Heart left ventricle (tissue), 16 donors: Measurements from ENCODE around the gene GIT2. TPM values are rescaled to one million over a fixed set of nuclear protein-coding genes. Genes with fewer than 3 reads are reported as not detected.
A peak's percentile ranks its signal among the peaks of the same experiment; 100 is the strongest.

Experiments
- ATAC-seq, 4 donors: fragments of 200-7000 bp; cut with Tn5 transposase; one replicate each; pipeline ENCODE4 v1.9.1; 2020 to 2022; ENCODE audit warnings: moderate library complexity in 4 of 4, mild to moderate bottlenecking in 3 of 4, moderate number of reproducible peaks in 1 of 4
- DNase-seq, 5 donors: peaks; one replicate each; pipeline ENCODE4 v3.0.0-alpha.2; 2020
- H3K27ac ChIP-seq, 12 donors: fragments of 200-600 bp; sonication (generic) in 4 of 12; one replicate each; pipeline versions ENCODE4 v1.5.0 to v1.8.0; 2016 to 2022; ENCODE audit warnings: mild to moderate bottlenecking in 2 of 12
- H3K27me3 ChIP-seq, 9 donors: fragments of 200-600 bp; sonication (generic) in 2 of 9; one replicate each; pipeline versions ENCODE4 v1.5.1 to v1.8.0; 2016 to 2022; ENCODE audit warnings: mild to moderate bottlenecking in 3 of 9
- H3K36me3 ChIP-seq, 9 donors: fragments of 200-600 bp; sonication (generic) in 2 of 9; one replicate each; pipeline versions ENCODE4 v1.5.0 to v1.8.0; 2018 to 2022; ENCODE audit warnings: mild to moderate bottlenecking in 2 of 9
- H3K4me1 ChIP-seq, 12 donors: fragments of 200-600 bp; sonication (generic) in 4 of 12; one replicate each; pipeline versions ENCODE4 v1.5.0 to v1.8.0; 2016 to 2022; ENCODE audit warnings: mild to moderate bottlenecking in 3 of 12
- H3K4me3 ChIP-seq, 12 donors: fragments of 200-600 bp; sonication (generic) in 4 of 12; one replicate each; pipeline versions ENCODE4 v1.5.0 to v1.8.0; 2017 to 2022; ENCODE audit warnings: mild to moderate bottlenecking in 9 of 12, moderate library complexity in 4 of 12
- H3K9me3 ChIP-seq, 12 donors: fragments of 200-600 bp; sonication (generic) in 4 of 12; one replicate each; pipeline versions ENCODE4 v1.5.0 to v1.8.0; 2016 to 2022; ENCODE audit warnings: mild to moderate bottlenecking in 1 of 12
- CTCF ChIP-seq, 12 donors: fragments of 200-600 bp; sonication (generic) in 4 of 12; IDR thresholded peaks; one replicate each; pipeline versions ENCODE4 v1.5.0 to v1.8.0; 2018 to 2022; ENCODE audit warnings: antibody characterized with exemption in 12 of 12, mild to moderate bottlenecking in 5 of 12
- POLR2A ChIP-seq, 2 donors: fragments of 450-650 bp; IDR thresholded peaks; one replicate each; pipeline ENCODE4 v1.6.1; 2017; ENCODE audit warnings: antibody characterized with exemption in 2 of 2, mild to moderate bottlenecking in 2 of 2, moderate library complexity in 2 of 2
- WGBS, 4 donors: extraction: QIAGEN DNeasy Blood & Tissue Kit in 2 of 4; methylation state at CpG; one replicate each; pipeline versions ENCODE4 v1.1.5 to v1.1.7; 2013 to 2018; 5-methylcytosine and 5-hydroxymethylcytosine counted together
- intact Hi-C, 10 donors: fragments of 100-400 bp; cut with DNase I; formaldehyde crosslinking; loops; one replicate each; pipeline versions ENCODE4 v1.11.1 to v1.14.2; 2022
- polyA plus RNA-seq, 2 donors: library from polyadenylated mRNA; stranded (reverse); fragments of 200-250 nt; gene quantifications; one replicate each; pipeline ENCODE4 v1.2.3, GENCODE V29; 2013
- total RNA-seq, 9 donors: library from RNA; depleted of rRNA in 2 of 9; stranded (reverse); fragments of >200 nt in 2 of 9; fragmentation: NEBNext Ultra II Directional in 3 of 9; extraction: Animal tissue kit (Norgen Biotek cat#: 25700) in 3 of 9; gene quantifications; one replicate each; pipeline versions ENCODE4 v1.1.0 to v1.2.4, GENCODE V29; 2016 to 2023
- donor health status: ischemic (EF 13 %, LVEDD 7.1; RV severe dilation, severe dysfunction).
- donor health status: healthy with polysubstance abuse.
- donor health status: DM: no; HTN: yes; CAD: no.
- donor health status: DM: no; HTN: no; CAD: no.
- donor health status: ischemic (EF 25% LVEDD 6.9; RV normal size, moderate dysfunction).
- donor health status: ischemic (EF 25% LVEDD 5.7; RV mildly dilated, moderate dysfunction).
- donor health status: healthy.
- donor health status: DM: yes; HTN: yes; CAD: no.
- donor health status: ischemic (EF 35%, LVEDD 5.7; RV mildly dilated, moderate dysfunction).
- donor health status: nonischemic (EF 11% LVEDD 7.7; RV severe dilation, severe dysfunction).
- donor health status: DM: yes; HTN: yes; CAD: no.
- donor health status: PGD.
- donor health status: ischemic (EF 29% LVEDD 5.4; RV normal size, mild dysfunction).
- donor health status: nonischemic (EF 23%, LVEDD 6.1; RV moderate dilation, normal function).

The GIT2 gene
- total and polyA plus RNA-seq, 11 donors = 17.4 to 56.7 (median 36.2) TPM

- peaks cover 0 to 78% (median 73%) of the 10 kb centered on the region in 9 donors for H3K36me3 ChIP-seq
- H3K27ac ChIP-seq = no peak overlapping the region
- DNase-seq (no peak), ATAC-seq (no peak)
- peaks cover 0 to 16% (median 13%) of the 10 kb centered on the region in 12 donors for H3K4me1 ChIP-seq
- no peak for TF ChIP-seq CTCF (IDR thresholded peaks at IDR 0.05)
- TF ChIP-seq POLR2A (IDR thresholded peaks at IDR 0.05) = no peak
- H3K27me3 ChIP-seq = no peaks in the 10 kb centered on the region
- no peaks in the 10 kb centered on the region for H3K9me3 ChIP-seq
- WGBS, 4 donors = 92 to 97% (median 96%) methylated on average over 10 of the region's 10 CpGs
- intact Hi-C loops = no loop called here
- H3K4me3 ChIP-seq = no peak overlapping the region
These were observed 90.9 kb downstream of the GIT2 start for GRCh38 chr12:109905301-109905700.

- intact Hi-C loops = no loop called here
- 83 to 89% (median 86%) methylated on average over 15 of the region's 15 CpGs for WGBS, 4 donors
These were observed 93.2 kb downstream of the GIT2 start for GRCh38 chr12:109902891-109903418.

GRCh38 chr12:109900752-109901580 lies 95.2 kb downstream of the GIT2 start:
- H3K36me3 ChIP-seq = peaks cover 0 to 35% (median 32%) of the 10 kb centered on the region in 9 donors
- DNase-seq = no peak
- peak overlapping the region in 9 of 12 donors; percentile 72 to 87 (median 84) for H3K27ac ChIP-seq
- 3% methylated on average over 16 of the region's 16 CpGs for WGBS, 4 donors
- no peaks in the 10 kb centered on the region for H3K9me3 ChIP-seq
- H3K27me3 ChIP-seq = no peaks in the 10 kb centered on the region
- intact Hi-C loops = no loop called here
- TF ChIP-seq CTCF (IDR thresholded peaks at IDR 0.05) (no peak), POLR2A (IDR thresholded peaks at IDR 0.05) (no peak)
- peak overlapping the region; percentile 73 to 95 (median 78) for H3K4me3 ChIP-seq
- peaks cover 0 to 24% (median 19%) of the 10 kb centered on the region in 12 donors for H3K4me1 ChIP-seq
- no peak for ATAC-seq

More at GRCh38 chr12:109902891-109903418, 93.2 kb downstream of the GIT2 start:
- Histone ChIP-seq H3K27ac (no peak overlapping the region), H3K4me1 (peaks cover 0 to 24% (median 19%) of the 10 kb centered on the region in 12 donors), H3K9me3 (no peaks in the 10 kb centered on the region), H3K27me3 (no peaks in the 10 kb centered on the region), H3K36me3 (peaks cover 0 to 55% (median 51%) of the 10 kb centered on the region in 9 donors), H3K4me3 (no peak overlapping the region)
- no peak for ATAC-seq
- no peak for DNase-seq
- TF ChIP-seq CTCF (IDR thresholded peaks at IDR 0.05) (no peak), POLR2A (IDR thresholded peaks at IDR 0.05) (no peak)
